GM12878 (cell line): ENCODE results near the gene POLDIP3. TPM values are rescaled to one million over a fixed set of nuclear protein-coding genes. Genes with fewer than 3 reads are reported as not detected.

ENCODE experiments used
- ATAC-seq: fragments of 200-7000 bp; cut with Tn5 transposase; 3 replicates; pipeline ENCODE4 v1.9.1; 2020; ENCODE audit warnings: mild to moderate bottlenecking, moderate library complexity
- BruUV-seq: library from RNA; stranded (reverse); fragments of 400-500 nt; replicated peaks from 2 replicates; lab custom pipeline; 2021; lab: Mats Ljungman, UMichigan
- CTCF ChIA-PET: fragments of 300-600 bp; sonication (Branson Sonifier 250); formaldehyde crosslinking; extraction: SDS; loops from one replicate; lab custom pipeline; 2021; ENCODE audit warnings: inconsistent platforms; lab: Yijun Ruan, JAX
- POLR2A ChIA-PET: fragments of 350-600 bp; formaldehyde crosslinking; extraction: SDS; loops from one replicate; lab custom pipeline; 2021; ENCODE audit warnings: inconsistent platforms; lab: Charles Lee
- RAD21 ChIA-PET: fragments of 300-600 bp; sonication (Branson Sonifier 250); formaldehyde crosslinking; loops from one replicate; lab custom pipeline; 2023; ENCODE audit warnings: antibody characterized with exemption; ENCODE audit not compliant: unreplicated experiment; lab: Charles Lee
- SMC1A ChIA-PET: fragments of 300-600 bp; sonication (Branson Sonifier 250); formaldehyde crosslinking; loops from one replicate; lab custom pipeline; 2023; ENCODE audit not compliant: unreplicated experiment, uncharacterized antibody; lab: Charles Lee
- DNase-seq: peaks from one replicate; pipeline ENCODE4 v3.0.0-alpha.2; 2011; ENCODE audit warnings: low read depth, low spot score
- FAIRE-seq: peaks from 3 replicates; lab custom pipeline; 2011; peaks lifted over from hg19 to GRCh38; lab: Jason Lieb, UNC
- H2AFZ ChIP-seq: 2 replicates; pipeline ENCODE4 v1.6.0; 2011; ENCODE audit warnings: low read depth, low read length, control low read depth; ENCODE audit not compliant: control insufficient read depth
- H3K27ac ChIP-seq: 2 replicates; pipeline ENCODE4 v1.5.1; 2011; ENCODE audit warnings: control low read depth; ENCODE audit not compliant: control insufficient read depth, insufficient read depth
- H3K27me3 ChIP-seq, 2 experiments: replicated peaks in 1 of 2; 2 replicates each; pipeline versions ENCODE4 v1.6.0 to v1.6.1; 2011; ENCODE audit warnings: low read length in 1 of 2; ENCODE audit not compliant: control insufficient read depth in 2 of 2, insufficient read depth in 2 of 2
- H3K36me3 ChIP-seq, 2 experiments: 2 replicates each; pipeline ENCODE4 v1.5.1; 2011; ENCODE audit warnings: low read length in 1 of 2; ENCODE audit not compliant: control insufficient read depth in 2 of 2, insufficient read depth in 2 of 2
- H3K4me1 ChIP-seq: 2 replicates; pipeline ENCODE4 v1.6.1; 2011; ENCODE audit warnings: mild to moderate bottlenecking, low read length, moderate library complexity, mixed read lengths; ENCODE audit not compliant: control insufficient read depth, insufficient read depth
- H3K4me2 ChIP-seq: 2 replicates; pipeline ENCODE4 v1.6.0; 2011; ENCODE audit warnings: control low read depth; ENCODE audit not compliant: control insufficient read depth, insufficient read depth
- H3K4me3 ChIP-seq: fragments of 200-600 bp; sonication (generic); 2 replicates; pipeline ENCODE4 v1.5.1; 2016
- H3K79me2 ChIP-seq: 2 replicates; pipeline ENCODE4 v1.6.0; 2011; ENCODE audit warnings: low read length; ENCODE audit not compliant: control insufficient read depth, insufficient read depth
- H3K9ac ChIP-seq: 2 replicates; pipeline ENCODE4 v1.8.0; 2011; ENCODE audit warnings: low read length, control low read depth, mixed read lengths; ENCODE audit not compliant: control insufficient read depth, insufficient read depth
- H3K9me3 ChIP-seq: replicated peaks from 3 replicates; pipeline ENCODE4 v1.5.1; 2011; ENCODE audit warnings: mild to moderate bottlenecking, low read length; ENCODE audit not compliant: control insufficient read depth, insufficient read depth
- H4K20me1 ChIP-seq: 2 replicates; pipeline ENCODE4 v1.6.0; 2011; ENCODE audit not compliant: control insufficient read depth, insufficient read depth
- BRCA1 ChIP-seq: IDR thresholded peaks from 2 replicates; pipeline ENCODE4 v1.6.1; 2011; ENCODE audit warnings: low read depth, low read length, improper control_type of control experiment
- CREM ChIP-seq: IDR thresholded peaks from 2 replicates; pipeline ENCODE4 v1.6.1; 2014; ENCODE audit warnings: antibody characterized with exemption, low read depth
- EED ChIP-seq: sonication (generic); IDR thresholded peaks from 2 replicates; pipeline ENCODE4 v1.6.1; 2016; ENCODE audit warnings: antibody characterized with exemption, low read depth
- MEF2B ChIP-seq: fragments of 450-650 bp; IDR thresholded peaks from 2 replicates; pipeline ENCODE4 v1.6.1; 2018; ENCODE audit warnings: mild to moderate bottlenecking, moderate library complexity; ENCODE audit not compliant: partially characterized antibody, poor library complexity, severe bottlenecking
- MYB ChIP-seq: fragments of 150-350 bp; IDR thresholded peaks from 2 replicates; pipeline ENCODE4 v1.6.1; 2014; ENCODE audit warnings: mild to moderate bottlenecking, low read depth, low read length, borderline replicate concordance
- NFYA ChIP-seq: IDR thresholded peaks from 2 replicates; pipeline ENCODE4 v1.6.1; 2011; ENCODE audit warnings: low read depth, mild to moderate bottlenecking, low read length, improper control_type of control experiment, borderline replicate concordance
- NR2C1 ChIP-seq: fragments of 450-650 bp; IDR thresholded peaks from 2 replicates; pipeline ENCODE4 v1.6.1; 2017; ENCODE audit warnings: antibody characterized with exemption, mild to moderate bottlenecking, moderate library complexity
- POLR2A ChIP-seq: IDR thresholded peaks from 2 replicates; pipeline ENCODE4 v1.6.1; 2011; ENCODE audit warnings: low read depth, mild to moderate bottlenecking, low read length
- REST ChIP-seq: IDR thresholded peaks from 2 replicates; pipeline ENCODE4 v1.6.1; 2012; ENCODE audit warnings: mild to moderate bottlenecking, low read depth, low read length
- ZBTB11 ChIP-seq: fragments of 450-650 bp; formaldehyde crosslinking; IDR thresholded peaks from 2 replicates; pipeline ENCODE4 v1.5.0; 2022; ENCODE audit warnings: mild to moderate bottlenecking, missing genetic modification characterization
- WGBS: methylation state at CpG from one replicate; pipeline ENCODE4 v1.1.6; 2016; ENCODE audit warnings: low lambda C conversion rate; ENCODE audit not compliant: insufficient replicate concordance, insufficient coverage; ENCODE audit errors: missing lambda C conversion rate; 5-methylcytosine and 5-hydroxymethylcytosine counted together
- in situ Hi-C: fragments of 300-500 bp; cut with MboI; formaldehyde crosslinking; loops from 9 replicates; pipeline ENCODE4 v1.14.3; 2018; ENCODE audit warnings: mixed read lengths
- intact Hi-C: fragments of 100-400 bp; cut with micrococcal nuclease; formaldehyde crosslinking; loops from one replicate; pipeline ENCODE4 v1.14.2; 2022; ENCODE audit not compliant: unreplicated experiment
- polyA plus RNA-seq, 11 experiments: library from polyadenylated mRNA; depleted of rRNA in 4 of 11; unstranded in 6 of 11; stranded (reverse) in 5 of 11; fragments of >200 nt; fragmentation: Nextera tagmentation in 4 of 11; fragmentation: Illumina TruSeq in 1 of 11; extraction: Ambion mirVana in 4 of 11; extraction: Trizol in 1 of 11; gene quantifications; 1 replicate in 1 of 11; 2 replicates in 10 of 11; pipeline versions ENCODE4 v1.2.1 to v1.2.3, GENCODE V29; 2011 to 2016; ENCODE audit warnings: inconsistent platforms in 2 of 11, missing spikeins in 2 of 11, low read depth in 1 of 11
- total RNA-seq, 4 experiments: library from RNA; depleted of rRNA in 3 of 4; stranded (reverse); fragments of >200 nt in 3 of 4; fragmentation: Illumina TruSeq in 1 of 4; extraction: Trizol in 1 of 4; gene quantifications; 2 replicates each; pipeline versions ENCODE4 v1.2.1 to v1.2.3, GENCODE V29; 2013 to 2021
- TF ChIP-seq, protein P1 (sequence below): IDR thresholded peaks from 2 replicates; pipeline ENCODE4 v1.6.1; 2012; ENCODE audit warnings: low read depth, low read length, improper control_type of control experiment
- TF ChIP-seq, protein P2 (sequence below): fragments of 450-650 bp; conservative IDR thresholded peaks from 2 replicates; pipeline ENCODE4 v1.6.1; 2017; ENCODE audit warnings: mild to moderate bottlenecking, moderate library complexity
- TF ChIP-seq, protein P3 (sequence below): IDR thresholded peaks from 2 replicates; pipeline ENCODE4 v1.6.1; 2011; ENCODE audit warnings: mild to moderate bottlenecking, low read depth, low read length, moderate library complexity; ENCODE audit not compliant: insufficient replicate concordance

Gene POLDIP3
- total and polyA plus RNA-seq, 10 of the 15 experiments (the other 5 are each of a cell fraction or from before 2014, with no cell fraction given), result 14.8 to 60.2 (median 49.5) TPM

DNA sequence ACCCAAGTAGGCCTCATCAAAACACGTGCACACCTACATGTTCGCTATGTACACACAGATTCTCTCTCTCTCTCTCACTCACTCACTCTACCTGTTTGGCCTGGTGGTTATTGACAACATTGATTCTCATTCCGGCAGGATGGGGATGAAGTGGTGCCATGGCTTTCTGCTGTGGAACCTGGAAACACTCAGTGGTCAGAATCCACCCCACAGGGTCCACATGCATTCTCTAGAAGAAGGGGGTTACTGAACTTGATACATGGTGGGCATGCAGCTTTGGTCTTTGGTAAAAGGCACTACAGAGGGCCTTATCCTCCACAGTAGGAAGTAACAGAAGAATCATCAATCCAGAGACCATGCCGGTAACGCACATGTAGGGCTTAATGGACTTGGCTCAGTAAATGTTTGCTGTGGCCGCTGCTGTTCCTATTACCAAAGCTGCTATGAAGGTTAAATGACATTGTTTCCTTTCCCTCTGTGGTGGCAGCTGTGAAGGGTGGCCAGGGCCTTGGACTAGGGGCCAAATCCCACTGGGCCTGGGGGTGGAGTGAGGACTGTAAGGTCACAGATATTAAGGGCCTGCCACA is 12.7 kb downstream of the POLDIP3 start:
- POLR2A ChIA-PET, result no interaction called here
- Histone ChIP-seq H4K20me1 (0 out of 2 replicates have a peak, but pooled peaks cover 7% of the 10 kb centered on the region), H3K36me3 (peaks cover 30 to 38% of the 10 kb centered on the region in 2 experiments), H3K27me3 (no peaks in the 10 kb centered on the region), H3K79me2 (peaks cover 23% of the 10 kb centered on the region), H3K4me1 (no peaks in the 10 kb centered on the region), H3K4me3 (no peak overlapping the region), H3K27ac (no peak overlapping the region), H2AFZ (no peak overlapping the region), H3K4me2 (no peak overlapping the region), H3K9me3 (no peaks in the 10 kb centered on the region), H3K9ac (no peak overlapping the region)
- DNase-seq (no peak), ATAC-seq (no peak), FAIRE-seq (no peak)
- intact Hi-C loops (no loop called here), in situ Hi-C loops (no loop called here)
- CTCF ChIA-PET, result no interaction called here
- SMC1A ChIA-PET, result no interaction called here
- TF ChIP-seq, protein P1, sequence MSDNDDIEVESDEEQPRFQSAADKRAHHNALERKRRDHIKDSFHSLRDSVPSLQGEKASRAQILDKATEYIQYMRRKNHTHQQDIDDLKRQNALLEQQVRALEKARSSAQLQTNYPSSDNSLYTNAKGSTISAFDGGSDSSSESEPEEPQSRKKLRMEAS, result no peak
- no peak for TF ChIP-seq MYB
- no peak for TF ChIP-seq NFYA
- TF ChIP-seq ZBTB11 (CRISPR knock-in tag), result no peak
- TF ChIP-seq, protein P2, sequence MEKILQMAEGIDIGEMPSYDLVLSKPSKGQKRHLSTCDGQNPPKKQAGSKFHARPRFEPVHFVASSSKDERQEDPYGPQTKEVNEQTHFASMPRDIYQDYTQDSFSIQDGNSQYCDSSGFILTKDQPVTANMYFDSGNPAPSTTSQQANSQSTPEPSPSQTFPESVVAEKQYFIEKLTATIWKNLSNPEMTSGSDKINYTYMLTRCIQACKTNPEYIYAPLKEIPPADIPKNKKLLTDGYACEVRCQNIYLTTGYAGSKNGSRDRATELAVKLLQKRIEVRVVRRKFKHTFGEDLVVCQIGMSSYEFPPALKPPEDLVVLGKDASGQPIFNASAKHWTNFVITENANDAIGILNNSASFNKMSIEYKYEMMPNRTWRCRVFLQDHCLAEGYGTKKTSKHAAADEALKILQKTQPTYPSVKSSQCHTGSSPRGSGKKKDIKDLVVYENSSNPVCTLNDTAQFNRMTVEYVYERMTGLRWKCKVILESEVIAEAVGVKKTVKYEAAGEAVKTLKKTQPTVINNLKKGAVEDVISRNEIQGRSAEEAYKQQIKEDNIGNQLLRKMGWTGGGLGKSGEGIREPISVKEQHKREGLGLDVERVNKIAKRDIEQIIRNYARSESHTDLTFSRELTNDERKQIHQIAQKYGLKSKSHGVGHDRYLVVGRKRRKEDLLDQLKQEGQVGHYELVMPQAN, result no peak
- TF ChIP-seq CREM, result no peak
- TF ChIP-seq EED, result no peak
- TF ChIP-seq NR2C1, result no peak
- TF ChIP-seq, protein P3, sequence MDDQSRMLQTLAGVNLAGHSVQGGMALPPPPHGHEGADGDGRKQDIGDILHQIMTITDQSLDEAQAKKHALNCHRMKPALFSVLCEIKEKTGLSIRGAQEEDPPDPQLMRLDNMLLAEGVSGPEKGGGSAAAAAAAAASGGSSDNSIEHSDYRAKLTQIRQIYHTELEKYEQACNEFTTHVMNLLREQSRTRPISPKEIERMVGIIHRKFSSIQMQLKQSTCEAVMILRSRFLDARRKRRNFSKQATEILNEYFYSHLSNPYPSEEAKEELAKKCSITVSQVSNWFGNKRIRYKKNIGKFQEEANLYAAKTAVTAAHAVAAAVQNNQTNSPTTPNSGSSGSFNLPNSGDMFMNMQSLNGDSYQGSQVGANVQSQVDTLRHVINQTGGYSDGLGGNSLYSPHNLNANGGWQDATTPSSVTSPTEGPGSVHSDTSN, result no peak
- no peak for TF ChIP-seq POLR2A
- no peak for TF ChIP-seq BRCA1
- TF ChIP-seq MEF2B, result no peak
- no peak for TF ChIP-seq REST
- RAD21 ChIA-PET, result no interaction called here
- TSS peak; percentile 27 for BruUV-seq
- WGBS, result 100% methylated on average over 6 of the region's 6 CpGs
